ENCODE data around the gene MAPKAPK2. TPM values are rescaled to one million over a fixed set of nuclear protein-coding genes. Genes with fewer than 3 reads are reported as not detected.

MAPKAPK2 gene
- total RNA-seq, 1 donor from 2014 or later = 24.7 TPM

- H3K4me1 Mint-ChIP-seq = peaks cover 14% of the 10 kb centered on the region
- Histone ChIP-seq H3K9ac (no peak overlapping the region), H3K4me2 (no peak overlapping the region), H4K20me1 (ENCODE audit: low read depth) (peaks cover 71% of the 10 kb centered on the region), H3F3A (ENCODE audit: low read depth) (no peaks in the 10 kb centered on the region), H3K4me1 (peaks cover 7% of the 10 kb centered on the region), H3K9me3 (ENCODE audit: low read depth) (no peaks in the 10 kb centered on the region), H3K27ac (no peak overlapping the region), H3K79me2 (ENCODE audit: low read depth) (peaks cover 75% of the 10 kb centered on the region), H2AFZ (replicated peaks) (no peak overlapping the region), H3K36me3 (no peaks in the 10 kb centered on the region), H3K4me3 (no peak overlapping the region), H3K27me3 (no peaks in the 10 kb centered on the region)
- DNase-seq (ENCODE audit: low spot score) = no peak
- H3K9me3 Mint-ChIP-seq = no peaks in the 10 kb centered on the region
- H3K4me3 Mint-ChIP-seq = no peak overlapping the region
- peaks cover 2% of the 10 kb centered on the region for H3K36me3 Mint-ChIP-seq
- no peak for TF ChIP-seq EZH2phosphoT487 (IDR thresholded peaks at IDR 0.05)
- TF ChIP-seq EZH2 (IDR thresholded peaks at IDR 0.05) = no peak
- TF ChIP-seq CTCF (IDR thresholded peaks at IDR 0.05) = no peak
- peaks cover 2% of the 10 kb centered on the region for H3K27me3 Mint-ChIP-seq (ENCODE audit: insufficient read depth, low read depth)
- no peak overlapping the region for H3K27ac Mint-ChIP-seq
Observed at GRCh38 chr1:206716870-206717673, 32.4 kb downstream of the MAPKAPK2 start.

GRCh38 chr1:206717674-206717989 lies 32.9 kb downstream of the MAPKAPK2 start:
- Histone ChIP-seq H3K4me2 (no peak overlapping the region), H3K27me3 (no peaks in the 10 kb centered on the region), H2AFZ (replicated peaks) (no peak overlapping the region), H3K4me3 (no peak overlapping the region), H4K20me1 (ENCODE audit: low read depth) (peaks cover 77% of the 10 kb centered on the region), H3K79me2 (ENCODE audit: low read depth) (peaks cover 74% of the 10 kb centered on the region), H3K27ac (no peak overlapping the region), H3K9ac (no peak overlapping the region), H3F3A (ENCODE audit: low read depth) (no peaks in the 10 kb centered on the region), H3K36me3 (no peaks in the 10 kb centered on the region), H3K9me3 (ENCODE audit: low read depth) (no peaks in the 10 kb centered on the region), H3K4me1 (peaks cover 7% of the 10 kb centered on the region)
- H3K36me3 Mint-ChIP-seq = peaks cover 2% of the 10 kb centered on the region
- H3K4me3 Mint-ChIP-seq = no peak overlapping the region
- TF ChIP-seq EZH2 (IDR thresholded peaks at IDR 0.05) = no peak
- TF ChIP-seq CTCF (IDR thresholded peaks at IDR 0.05) = no peak
- no peak for TF ChIP-seq EZH2phosphoT487 (IDR thresholded peaks at IDR 0.05)
- peaks cover 2% of the 10 kb centered on the region for H3K27me3 Mint-ChIP-seq (ENCODE audit: insufficient read depth, low read depth)
- peaks cover 14% of the 10 kb centered on the region for H3K4me1 Mint-ChIP-seq
- H3K27ac Mint-ChIP-seq = no peak overlapping the region
- no peak for DNase-seq (ENCODE audit: low spot score)
- H3K9me3 Mint-ChIP-seq = no peaks in the 10 kb centered on the region

GRCh38 chr1:206719169-206719839 lies 34.6 kb downstream of the MAPKAPK2 start:
- H3K4me1 ChIP-seq = peaks cover 14% of the 10 kb centered on the region
- no peaks in the 10 kb centered on the region for H3K9me3 Mint-ChIP-seq
- H3K36me3 Mint-ChIP-seq = peaks cover 3% of the 10 kb centered on the region
- H3K9me3 ChIP-seq (ENCODE audit: low read depth) = no peaks in the 10 kb centered on the region
- H3K36me3 ChIP-seq = no peaks in the 10 kb centered on the region
- H3K27me3 Mint-ChIP-seq (ENCODE audit: insufficient read depth, low read depth) = peaks cover 2% of the 10 kb centered on the region
- peaks cover 70% of the 10 kb centered on the region for H3K79me2 ChIP-seq (ENCODE audit: low read depth)
- H3K4me3 ChIP-seq = no peak overlapping the region
- H3K27ac ChIP-seq = no peak overlapping the region
- H3K27ac Mint-ChIP-seq = no peak overlapping the region
- no peaks in the 10 kb centered on the region for H3K27me3 ChIP-seq
- H3F3A ChIP-seq (ENCODE audit: low read depth) = no peaks in the 10 kb centered on the region
- peaks cover 16% of the 10 kb centered on the region for H3K4me1 Mint-ChIP-seq
- no peak for TF ChIP-seq EZH2 (IDR thresholded peaks at IDR 0.05)
- TF ChIP-seq CTCF (IDR thresholded peaks at IDR 0.05) = no peak
- no peak for TF ChIP-seq EZH2phosphoT487 (IDR thresholded peaks at IDR 0.05)
- H3K4me2 ChIP-seq = no peak overlapping the region
- peaks cover 79% of the 10 kb centered on the region for H4K20me1 ChIP-seq (ENCODE audit: low read depth)
- H3K9ac ChIP-seq = no peak overlapping the region
- no peak for DNase-seq (ENCODE audit: low spot score)
- H2AFZ ChIP-seq (replicated peaks) = no peak overlapping the region
- no peak overlapping the region for H3K4me3 Mint-ChIP-seq
